Effector CD4-positive, alpha-beta T cell (primary cell): Measurements from ENCODE around the gene GNB1.
"Not testable (repeated sequence)": the region's sequence is repeated elsewhere in the genome, so short reads cannot be mapped to it uniquely, and the experiment has no call there.

Source experiments
- DNase-seq: peaks from one replicate; pipeline ENCODE4 v3.0.0-alpha.2; 2020

GNB1 gene

DNA sequence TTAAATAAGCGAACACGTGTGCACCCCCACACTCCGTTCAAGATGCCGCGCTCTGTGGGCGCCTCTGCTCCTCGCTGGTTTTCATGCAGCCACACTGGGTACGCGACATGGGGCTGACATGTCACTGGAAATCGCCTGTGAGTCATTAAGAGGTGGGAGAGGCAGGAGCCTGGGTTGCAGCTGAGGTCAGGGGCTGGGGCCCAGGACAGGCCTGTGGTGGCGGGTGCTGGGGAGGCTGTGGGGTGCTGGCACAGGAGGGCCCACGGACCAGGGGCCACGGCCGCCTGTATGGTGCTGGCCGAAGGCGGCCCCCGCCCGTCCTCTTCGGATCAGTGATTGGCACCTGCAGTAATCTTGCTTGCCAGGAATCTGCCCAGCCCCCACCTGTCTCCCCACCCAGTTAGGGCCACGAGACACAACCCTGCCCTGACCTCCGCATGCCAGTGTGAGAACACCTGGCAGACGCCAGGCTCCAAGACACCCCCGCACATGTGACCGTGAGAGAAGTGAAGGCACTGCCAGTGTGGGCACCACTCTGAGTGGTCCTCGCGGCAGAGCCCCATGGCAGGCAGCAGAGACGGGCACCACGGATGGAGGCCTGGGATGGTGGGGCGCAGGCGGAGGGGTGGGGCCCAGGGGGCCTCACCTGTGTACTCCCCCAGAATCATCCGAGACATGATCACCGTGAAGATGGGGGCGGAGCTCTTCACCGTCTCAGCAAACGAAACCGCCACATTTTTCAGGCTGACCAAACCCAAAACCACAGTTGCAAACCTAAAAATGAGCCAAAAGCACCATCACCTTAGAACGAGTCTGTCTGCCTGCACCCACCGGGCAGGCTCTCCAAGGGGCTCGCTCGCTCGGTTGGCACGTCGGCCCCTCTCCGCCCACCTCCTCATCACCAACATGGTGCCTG, 153.0 kb downstream of the GNB1 start:
- DNase-seq, result not testable (repeated sequence)
